Right atrium auricular region (tissue), 2 donors: ENCODE measurements around the gene FUT9. TPM values are rescaled to one million over a fixed set of nuclear protein-coding genes. Genes with fewer than 3 reads are reported as not detected.

ENCODE experiments used
- DNase-seq: peaks from one replicate; pipeline ENCODE4 v3.0.0-alpha.2; 2019; ENCODE audit warnings: low spot score
- H3K27ac ChIP-seq, 2 donors: fragments of 200-600 bp; sonication (generic); 1 replicate in 1 of 2; 2 replicates in 1 of 2; pipeline ENCODE4 v1.5.1; 2016 to 2019
- H3K27me3 ChIP-seq, 2 donors: fragments of 200-600 bp; sonication (generic); one replicate each; pipeline versions ENCODE4 v1.5.1 to v1.6.0; 2017 to 2019
- H3K36me3 ChIP-seq: fragments of 200-600 bp; sonication (generic); one replicate; pipeline ENCODE4 v1.5.1; 2016
- H3K4me1 ChIP-seq, 2 donors: fragments of 200-600 bp; sonication (generic); one replicate each; pipeline versions ENCODE4 v1.5.1 to v1.6.0; 2017 to 2019
- H3K4me3 ChIP-seq, 2 donors: fragments of 200-600 bp; sonication (generic); 1 replicate in 1 of 2; 2 replicates in 1 of 2; pipeline ENCODE4 v1.5.1; 2017 to 2019; ENCODE audit warnings: mild to moderate bottlenecking in 1 of 2, moderate library complexity in 1 of 2
- H3K9me3 ChIP-seq, 2 donors: fragments of 200-600 bp; sonication (generic); one replicate each; pipeline ENCODE4 v1.5.1; 2019
- CTCF ChIP-seq, 2 donors: fragments of 200-600 bp; sonication (generic); IDR thresholded peaks; one replicate each; pipeline ENCODE4 v1.5.1; 2019; ENCODE audit warnings: antibody characterized with exemption in 2 of 2
- total RNA-seq, 2 donors: library from RNA; depleted of rRNA; stranded (reverse); fragments of >200 nt; gene quantifications; one replicate each; pipeline ENCODE4 v1.1.0, GENCODE V29; 2016

Gene FUT9
- total RNA-seq, 2 donors from 2014 or later = not detected

GRCh38 chr6:96202571-96202970, 186.8 kb downstream of the FUT9 start:
- Histone ChIP-seq H3K27me3 (no peaks in the 10 kb centered on the region), H3K36me3 (no peaks in the 10 kb centered on the region), H3K9me3 (no peaks in the 10 kb centered on the region), H3K4me3 (no peak overlapping the region), H3K27ac (no peak overlapping the region), H3K4me1 (no peaks in the 10 kb centered on the region)
- no peak for TF ChIP-seq CTCF (IDR thresholded peaks at IDR 0.05)
- DNase-seq = no peak

GRCh38 chr6:96211341-96211740, 195.6 kb downstream of the FUT9 start:
- Histone ChIP-seq H3K4me1 (no peaks in the 10 kb centered on the region), H3K9me3 (no peaks in the 10 kb centered on the region), H3K27me3 (no peaks in the 10 kb centered on the region), H3K36me3 (no peaks in the 10 kb centered on the region), H3K4me3 (no peak overlapping the region), H3K27ac (no peak overlapping the region)
- DNase-seq = no peak
- TF ChIP-seq CTCF (IDR thresholded peaks at IDR 0.05) = no peak

DNA sequence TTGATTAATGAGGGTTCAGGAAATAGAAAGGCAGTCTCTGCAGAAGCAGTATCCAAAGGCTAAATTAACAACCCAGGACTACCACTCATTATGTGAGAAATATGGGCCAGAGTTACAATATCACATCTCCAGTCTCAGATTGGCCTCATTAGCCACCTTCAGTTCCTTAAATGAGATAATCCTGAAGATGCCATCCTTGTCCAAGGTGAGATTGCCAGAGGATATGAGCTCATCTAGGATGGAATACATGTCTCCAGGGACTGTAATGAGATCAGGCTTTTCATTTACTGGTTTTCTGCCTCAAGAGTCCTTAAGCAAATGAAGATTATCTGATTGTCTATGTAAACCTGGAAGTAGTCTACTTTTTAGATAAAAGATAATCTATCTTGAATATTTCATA, 196.3 kb downstream of the FUT9 start:
- no peaks in the 10 kb centered on the region for H3K27me3 ChIP-seq
- no peak for DNase-seq
- TF ChIP-seq CTCF (IDR thresholded peaks at IDR 0.05) = no peak

GRCh38 chr6:96213784-96214183, 198.0 kb downstream of the FUT9 start:
- Histone ChIP-seq H3K4me3 (no peak overlapping the region), H3K36me3 (no peaks in the 10 kb centered on the region), H3K9me3 (no peaks in the 10 kb centered on the region), H3K4me1 (no peaks in the 10 kb centered on the region), H3K27ac (no peak overlapping the region), H3K27me3 (no peaks in the 10 kb centered on the region)
- no peak for TF ChIP-seq CTCF (IDR thresholded peaks at IDR 0.05)
- DNase-seq = no peak

More for the DNA sequence above, 196.3 kb downstream of the FUT9 start:
- H3K36me3 ChIP-seq = no peaks in the 10 kb centered on the region
- no peaks in the 10 kb centered on the region for H3K4me1 ChIP-seq
- no peak overlapping the region for H3K4me3 ChIP-seq
- no peak overlapping the region for H3K27ac ChIP-seq
- H3K9me3 ChIP-seq = no peaks in the 10 kb centered on the region

- Histone ChIP-seq H3K36me3 (no peaks in the 10 kb centered on the region), H3K27ac (no peak overlapping the region), H3K4me3 (no peak overlapping the region), H3K4me1 (no peaks in the 10 kb centered on the region), H3K27me3 (no peaks in the 10 kb centered on the region), H3K9me3 (no peaks in the 10 kb centered on the region)
- DNase-seq = no peak
- TF ChIP-seq CTCF (IDR thresholded peaks at IDR 0.05) = no peak
Measured at GRCh38 chr6:96223695-96224094, 207.9 kb downstream of the FUT9 start.

GRCh38 chr6:96227135-96227534, 211.4 kb downstream of the FUT9 start:
- TF ChIP-seq CTCF (IDR thresholded peaks at IDR 0.05) = no peak
- Histone ChIP-seq H3K9me3 (no peaks in the 10 kb centered on the region), H3K4me3 (no peak overlapping the region), H3K27ac (no peak overlapping the region), H3K27me3 (no peaks in the 10 kb centered on the region), H3K4me1 (no peaks in the 10 kb centered on the region), H3K36me3 (no peaks in the 10 kb centered on the region)
- DNase-seq = no peak
